CD4-positive, alpha-beta T cell treated with Interleukin-10 for 1 hour (primary cell): ENCODE results near the gene FAM210B.
"Not testable (repeated sequence)": the region's sequence is repeated elsewhere in the genome, so short reads cannot be mapped to it uniquely, and the experiment has no call there.

Experiments used
- DNase-seq: peaks from one replicate; pipeline ENCODE4 v3.0.0-alpha.2; 2020

Gene FAM210B

GRCh38 chr20:56358600-56359211 is at the start of gene FAM210B:
TSS of gene FAM210B (plus strand) at chr20:56358974. CDS start at chr20:56359006, 32 bp downstream.
- DNase-seq, result peak; percentile 89

DNA sequence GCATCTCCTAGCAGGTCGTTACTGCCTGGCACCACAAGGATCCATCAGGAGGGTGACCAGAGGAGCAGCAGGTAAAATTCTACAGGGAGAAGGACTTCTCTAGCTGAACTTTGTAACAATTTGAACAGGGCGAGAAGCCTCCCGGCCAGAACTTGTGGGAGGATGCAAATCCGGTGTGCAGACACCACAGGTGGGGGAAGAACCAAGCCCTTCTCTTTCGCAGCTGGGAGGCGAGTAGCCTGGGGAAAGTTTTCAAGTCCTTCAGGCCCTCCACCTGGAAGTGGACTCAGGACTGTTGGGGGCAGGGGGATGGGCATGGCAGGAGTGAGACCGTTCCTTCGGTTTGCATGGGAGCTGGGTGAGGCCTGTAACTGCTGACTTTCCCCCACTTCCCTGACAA is 42.7 kb upstream of the FAM210B start:
- DNase-seq, result no peak

DNA sequence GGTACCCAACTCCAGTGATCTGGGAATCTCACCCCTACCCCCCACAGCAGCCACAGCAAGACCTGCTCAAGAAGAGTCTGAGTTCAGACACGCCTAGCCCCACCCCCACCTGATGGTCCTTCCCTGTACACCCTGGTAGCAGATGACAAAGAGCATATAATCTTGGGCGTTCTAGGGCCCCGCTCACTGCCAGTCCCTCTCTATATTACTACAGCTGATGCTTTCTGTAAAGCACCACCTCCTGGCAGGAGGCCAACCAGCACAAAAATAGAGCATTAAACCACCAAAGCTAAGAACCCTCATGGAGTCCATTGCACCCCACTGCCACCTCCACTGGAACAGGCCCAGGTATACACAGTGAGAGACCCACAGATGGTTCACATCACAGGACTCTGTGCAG is 42.3 kb upstream of the FAM210B start:
- no peak for DNase-seq

GRCh38 chr20:56322681-56323080 is 36.1 kb upstream of the FAM210B start:
- DNase-seq, result no peak

GRCh38 chr20:56323206-56323605 is 35.6 kb upstream of the FAM210B start:
- DNase-seq, result no peak

DNA sequence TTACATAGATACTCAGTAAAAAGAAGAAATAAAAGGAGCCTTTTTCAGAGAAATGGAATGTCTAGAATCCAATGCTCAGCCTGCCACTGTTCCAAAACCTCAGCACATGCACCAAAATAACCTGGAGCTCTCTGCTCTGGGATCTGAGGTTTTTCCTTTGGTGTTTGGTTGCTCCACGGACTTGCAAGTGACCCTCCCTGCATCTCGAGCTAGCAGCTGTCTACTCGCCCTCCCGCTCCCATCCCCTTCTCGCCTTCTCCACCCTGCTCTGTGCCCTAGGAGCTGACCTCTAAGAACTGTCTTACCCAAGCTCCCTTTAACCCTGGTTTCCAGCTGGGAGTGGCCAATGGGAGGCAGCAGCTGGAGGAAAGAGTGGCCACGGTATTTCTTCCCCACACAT is 35.1 kb upstream of the FAM210B start:
- no peak for DNase-seq

- DNase-seq, result no peak
Measured at GRCh38 chr20:56324806-56325205, 34.0 kb upstream of the FAM210B start.

GRCh38 chr20:56328861-56329260 is 29.9 kb upstream of the FAM210B start:
- no peak for DNase-seq

GRCh38 chr20:56336709-56337108 is 22.1 kb upstream of the FAM210B start:
- not testable (repeated sequence) for DNase-seq

- no peak for DNase-seq
Measured at GRCh38 chr20:56342783-56343182, 16.0 kb upstream of the FAM210B start.

GRCh38 chr20:56343861-56344381 is 14.9 kb upstream of the FAM210B start:
- peak; percentile 25 for DNase-seq

DNA sequence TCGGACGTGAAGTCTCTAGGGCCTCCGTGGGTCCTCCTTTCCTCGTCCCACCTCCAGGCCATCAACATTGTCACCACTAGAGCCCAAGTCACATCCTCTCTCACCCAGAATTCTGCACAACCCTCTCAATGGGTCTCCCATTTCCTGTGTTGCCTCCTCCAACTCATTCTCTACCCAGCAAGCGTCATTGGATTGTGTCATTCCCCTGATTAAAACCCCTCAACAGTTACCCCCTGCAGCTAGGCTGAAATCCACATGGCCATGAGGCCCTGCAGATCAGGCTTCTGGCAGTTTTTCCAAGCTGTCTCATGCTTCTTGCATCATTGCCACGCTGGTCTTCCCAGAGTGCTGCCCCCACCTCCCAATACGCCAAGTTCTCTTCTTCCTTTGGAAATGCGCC is 12.9 kb upstream of the FAM210B start:
- no peak for DNase-seq

GRCh38 chr20:56347628-56348304 is 11.0 kb upstream of the FAM210B start:
- DNase-seq, result no peak

GRCh38 chr20:56348305-56348693 is 10.5 kb upstream of the FAM210B start:
- no peak for DNase-seq

GRCh38 chr20:56348746-56349145 is 10.0 kb upstream of the FAM210B start:
- no peak for DNase-seq

GRCh38 chr20:56350842-56351241 is 7.9 kb upstream of the FAM210B start:
- DNase-seq, result no peak

GRCh38 chr20:56352345-56353055 is 6.3 kb upstream of the FAM210B start:
- DNase-seq, result no peak

GRCh38 chr20:56353356-56353755 is 5.4 kb upstream of the FAM210B start:
- DNase-seq, result no peak

- no peak for DNase-seq
Measured at GRCh38 chr20:56358070-56358469, 704 bp upstream of the FAM210B start.

GRCh38 chr20:56359212-56360132 is 698 bp downstream of the FAM210B start:
- DNase-seq, result peak; percentile 5

GRCh38 chr20:56360133-56360907 is 1.5 kb downstream of the FAM210B start:
- no peak for DNase-seq

DNA sequence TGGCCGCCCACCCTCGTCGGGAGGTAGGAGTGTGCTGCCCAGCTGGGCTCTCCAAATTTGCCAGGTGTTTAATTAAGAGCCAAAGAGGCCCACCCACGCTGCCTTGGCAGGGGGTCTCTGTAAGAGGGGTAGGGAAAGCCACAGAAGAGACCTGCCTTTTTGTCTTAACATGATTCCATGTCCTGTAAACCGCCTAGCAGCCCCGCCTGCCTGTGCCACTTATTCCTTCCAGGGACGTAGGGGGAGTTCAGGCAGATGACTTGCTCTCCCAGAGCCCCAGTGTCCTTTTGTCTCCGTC is 2.1 kb downstream of the FAM210B start:
- DNase-seq, result no peak
